ENCODE results near the gene MAK.
"Not testable (repeated sequence)": the region's sequence is repeated elsewhere in the genome, so short reads cannot be mapped to it uniquely, and the experiment has no call there.

GRCh38 chr6:10853849-10854300 is 15.5 kb upstream of the MAK start:
- not testable (repeated sequence) for TF ChIP-seq CTCF (CRISPR knock-in tag; IDR thresholded peaks at IDR 0.05); DNMT1 (CRISPR knock-in tag; IDR thresholded peaks at IDR 0.05); EZH2 (conservative IDR thresholded peaks at IDR 0.05; ENCODE audit: low read depth, low read length); SMC3 (IDR thresholded peaks at IDR 0.05; ENCODE audit: low read length); MAX (IDR thresholded peaks at IDR 0.05); ZBTB25 (CRISPR knock-in tag; IDR thresholded peaks at IDR 0.05); ZBTB33 (CRISPR knock-in tag; IDR thresholded peaks at IDR 0.05); NFRKB (IDR thresholded peaks at IDR 0.05); ZBTB38 (CRISPR knock-in tag; IDR thresholded peaks at IDR 0.05)
